ENCODE measurements around the gene PSMD1. TPM values are rescaled to one million over a fixed set of nuclear protein-coding genes. Genes with fewer than 3 reads are reported as not detected.
A peak's percentile ranks its signal among the peaks of the same experiment; 100 is the strongest.
"Not testable (repeated sequence)": the region's sequence is repeated elsewhere in the genome, so short reads cannot be mapped to it uniquely, and the experiment has no call there.

PSMD1 gene
- total RNA-seq, 2 experiments from 2014 or later: 116 TPM

GRCh38 chr2:231172025-231172424 lies 115.4 kb downstream of the PSMD1 start:
- Mint-ChIP-seq H3K4me3 (no peak overlapping the region), H3K27ac (no peak overlapping the region), H3K4me1 (ENCODE audit: low read depth) (peaks cover 26% of the 10 kb centered on the region), H3K36me3 (peaks cover 54% of the 10 kb centered on the region), H3K27me3 (no peaks in the 10 kb centered on the region), H3K9me3 (no peaks in the 10 kb centered on the region)
- DNase-seq: no peak
- ChIA-PET POLR2A (no interaction called here), CTCF (no interaction called here)
- intact Hi-C loops (cut with micrococcal nuclease): no loop called here

GRCh38 chr2:231174211-231174651 lies 117.6 kb downstream of the PSMD1 start:
- Mint-ChIP-seq H3K9me3 (no peaks in the 10 kb centered on the region), H3K4me1 (ENCODE audit: low read depth) (peaks cover 14% of the 10 kb centered on the region), H3K27ac (no peak overlapping the region), H3K4me3 (no peak overlapping the region), H3K27me3 (no peaks in the 10 kb centered on the region), H3K36me3 (peaks cover 41% of the 10 kb centered on the region)
- ChIA-PET CTCF (no interaction called here), POLR2A (no interaction called here)
- no peak for DNase-seq
- intact Hi-C loops (cut with micrococcal nuclease): no loop called here

- POLR2A ChIA-PET: no interaction called here
- intact Hi-C loops (cut with micrococcal nuclease): no loop called here
- Mint-ChIP-seq H3K9me3 (no peaks in the 10 kb centered on the region), H3K4me1 (ENCODE audit: low read depth) (peaks cover 16% of the 10 kb centered on the region), H3K27me3 (no peaks in the 10 kb centered on the region), H3K36me3 (peaks cover 25% of the 10 kb centered on the region), H3K27ac (no peak overlapping the region), H3K4me3 (no peak overlapping the region)
- CTCF ChIA-PET: interaction anchor here (0.6 kb wide), 1 partner anchor 884 kb away, joined by 3 read pairs; no protein-coding TSS in a partner anchor
- no peak for DNase-seq
Observed at GRCh38 chr2:231176066-231176465, 119.4 kb downstream of the PSMD1 start.

- no peaks in the 10 kb centered on the region for H3K9me3 Mint-ChIP-seq
- no peak overlapping the region for H3K4me3 Mint-ChIP-seq
- peaks cover 16% of the 10 kb centered on the region for H3K4me1 Mint-ChIP-seq (ENCODE audit: low read depth)
- H3K27me3 Mint-ChIP-seq: no peaks in the 10 kb centered on the region
- H3K36me3 Mint-ChIP-seq: peaks cover 16% of the 10 kb centered on the region
- intact Hi-C loops (cut with micrococcal nuclease): no loop called here
- ChIA-PET POLR2A (no interaction called here), CTCF (no interaction called here)
- H3K27ac Mint-ChIP-seq: peak overlapping the region; percentile 6
- DNase-seq: no peak
Observed at GRCh38 chr2:231177156-231178025, 120.7 kb downstream of the PSMD1 start.

- H3K27me3 Mint-ChIP-seq; H3K4me3 Mint-ChIP-seq; H3K27ac Mint-ChIP-seq; intact Hi-C loops (cut with micrococcal nuclease); POLR2A ChIA-PET; H3K9me3 Mint-ChIP-seq; DNase-seq: not testable (repeated sequence)
- CTCF ChIA-PET: interaction anchor here (0.7 kb wide), 1 partner anchor 175 kb away, joined by 3 read pairs; no protein-coding TSS in a partner anchor
- peaks cover 16% of the 10 kb centered on the region for H3K4me1 Mint-ChIP-seq (ENCODE audit: low read depth)
- peaks cover 12% of the 10 kb centered on the region for H3K36me3 Mint-ChIP-seq
Observed at GRCh38 chr2:231178805-231179204, 122.1 kb downstream of the PSMD1 start.

GRCh38 chr2:231181860-231182512 lies 125.3 kb downstream of the PSMD1 start:
- no peaks in the 10 kb centered on the region for H3K36me3 Mint-ChIP-seq
- POLR2A ChIA-PET: no interaction called here
- H3K4me3 Mint-ChIP-seq: no peak overlapping the region
- no peaks in the 10 kb centered on the region for H3K27me3 Mint-ChIP-seq
- H3K27ac Mint-ChIP-seq: no peak overlapping the region
- intact Hi-C loops (cut with micrococcal nuclease): no loop called here
- CTCF ChIA-PET: interaction anchor here (0.6 to 1.3 kb wide), 2 partner anchors 12 to 78 kb away, joined by 3 to 4 read pairs; no protein-coding TSS in a partner anchor
- peaks cover 14% of the 10 kb centered on the region for H3K4me1 Mint-ChIP-seq (ENCODE audit: low read depth)
- H3K9me3 Mint-ChIP-seq: no peaks in the 10 kb centered on the region
- no peak for DNase-seq

GRCh38 chr2:231182513-231182899 lies 125.8 kb downstream of the PSMD1 start:
- Mint-ChIP-seq H3K27me3 (no peaks in the 10 kb centered on the region), H3K4me1 (ENCODE audit: low read depth) (peaks cover 9% of the 10 kb centered on the region), H3K9me3 (no peaks in the 10 kb centered on the region), H3K36me3 (no peaks in the 10 kb centered on the region), H3K4me3 (no peak overlapping the region), H3K27ac (no peak overlapping the region)
- intact Hi-C loops (cut with micrococcal nuclease): no loop called here
- ChIA-PET CTCF (interaction anchor here (0.6 to 1.3 kb wide), 3 partner anchors 12 to 146 kb away, joined by 3 to 4 read pairs (median 3); no protein-coding TSS in a partner anchor), POLR2A (no interaction called here)
- no peak for DNase-seq

- CTCF ChIA-PET: no interaction called here
- Mint-ChIP-seq H3K9me3 (no peaks in the 10 kb centered on the region), H3K4me3 (no peak overlapping the region), H3K27me3 (peaks cover 4% of the 10 kb centered on the region), H3K36me3 (no peaks in the 10 kb centered on the region), H3K4me1 (ENCODE audit: low read depth) (peaks cover 6% of the 10 kb centered on the region), H3K27ac (no peak overlapping the region)
- POLR2A ChIA-PET: no interaction called here
- DNase-seq: no peak
- intact Hi-C loops (cut with micrococcal nuclease): no loop called here
Observed at GRCh38 chr2:231183851-231184250, 127.2 kb downstream of the PSMD1 start.

GRCh38 chr2:231184319-231184718 lies 127.7 kb downstream of the PSMD1 start:
- CTCF ChIA-PET: no interaction called here
- no peak overlapping the region for H3K4me3 Mint-ChIP-seq

GRCh38 chr2:231185050-231185725 lies 128.5 kb downstream of the PSMD1 start:
- peaks cover 13% of the 10 kb centered on the region for H3K27me3 Mint-ChIP-seq
- no peak overlapping the region for H3K4me3 Mint-ChIP-seq
- H3K9me3 Mint-ChIP-seq: no peaks in the 10 kb centered on the region
- no peak overlapping the region for H3K27ac Mint-ChIP-seq
- intact Hi-C loops (cut with micrococcal nuclease): no loop called here
- H3K4me1 Mint-ChIP-seq (ENCODE audit: low read depth): peaks cover under 1% of the 10 kb centered on the region
- POLR2A ChIA-PET: no interaction called here
- H3K36me3 Mint-ChIP-seq: no peaks in the 10 kb centered on the region
- DNase-seq: peak; percentile 1
- CTCF ChIA-PET: no interaction called here

More at GRCh38 chr2:231184319-231184718, 127.7 kb downstream of the PSMD1 start:
- Mint-ChIP-seq H3K27me3 (peaks cover 6% of the 10 kb centered on the region), H3K4me1 (ENCODE audit: low read depth) (peaks cover 6% of the 10 kb centered on the region), H3K9me3 (no peaks in the 10 kb centered on the region), H3K36me3 (no peaks in the 10 kb centered on the region), H3K27ac (no peak overlapping the region)
- POLR2A ChIA-PET: no interaction called here
- DNase-seq: no peak
- intact Hi-C loops (cut with micrococcal nuclease): no loop called here

- Mint-ChIP-seq H3K4me1 (ENCODE audit: low read depth) (no peaks in the 10 kb centered on the region), H3K9me3 (no peaks in the 10 kb centered on the region), H3K27ac (no peak overlapping the region), H3K4me3 (no peak overlapping the region), H3K36me3 (no peaks in the 10 kb centered on the region), H3K27me3 (peaks cover 16% of the 10 kb centered on the region)
- DNase-seq: no peak
- ChIA-PET CTCF (no interaction called here), POLR2A (no interaction called here)
- intact Hi-C loops (cut with micrococcal nuclease): no loop called here
Observed at GRCh38 chr2:231185886-231186285, 129.2 kb downstream of the PSMD1 start.

GRCh38 chr2:231186325-231186724 lies 129.7 kb downstream of the PSMD1 start:
- ChIA-PET CTCF (no interaction called here), POLR2A (no interaction called here)
- Mint-ChIP-seq H3K36me3 (no peaks in the 10 kb centered on the region), H3K4me1 (ENCODE audit: low read depth) (no peaks in the 10 kb centered on the region), H3K9me3 (no peaks in the 10 kb centered on the region), H3K27me3 (peaks cover 16% of the 10 kb centered on the region), H3K4me3 (no peak overlapping the region), H3K27ac (no peak overlapping the region)
- peak; percentile 6 for DNase-seq
- intact Hi-C loops (cut with micrococcal nuclease): no loop called here

All from activated CD4-positive, alpha-beta memory T cell treated with anti-CD3 and anti-CD28 coated beads for 36 hours (primary cell).